ENCODE measurements around the gene AGO4.

GRCh38 chr1:35864813-35865212, 57.0 kb downstream of the AGO4 start:
- TF ChIP-seq CTCF (conservative IDR thresholded peaks at IDR 0.05 in 1 of 2, IDR thresholded peaks at IDR 0.05 in 1 of 2; ENCODE audit: low read depth in 1 of 2, low read length in 2 of 2) (no peak), EZH2 (IDR thresholded peaks at IDR 0.05; ENCODE audit: low read length, missing control alignments) (no peak)

All from fibroblast of lung (primary cell).